Activated CD4-positive, CD25-positive, alpha-beta regulatory T cell treated with anti-CD3 and anti-CD28 coated beads, Interleukin-2, amount 50 U/mL, for 24 hours (primary cell): ENCODE results near the gene ATG7.

ENCODE experiments used
- ATAC-seq, 2 donors: fragments of 150-1000 bp; cut with Tn5 transposase; one replicate each; pipeline ENCODE4 v1.10.0; 2021; ENCODE audit warnings: mild to moderate bottlenecking in 1 of 2, moderate library complexity in 1 of 2

ATG7 gene

DNA sequence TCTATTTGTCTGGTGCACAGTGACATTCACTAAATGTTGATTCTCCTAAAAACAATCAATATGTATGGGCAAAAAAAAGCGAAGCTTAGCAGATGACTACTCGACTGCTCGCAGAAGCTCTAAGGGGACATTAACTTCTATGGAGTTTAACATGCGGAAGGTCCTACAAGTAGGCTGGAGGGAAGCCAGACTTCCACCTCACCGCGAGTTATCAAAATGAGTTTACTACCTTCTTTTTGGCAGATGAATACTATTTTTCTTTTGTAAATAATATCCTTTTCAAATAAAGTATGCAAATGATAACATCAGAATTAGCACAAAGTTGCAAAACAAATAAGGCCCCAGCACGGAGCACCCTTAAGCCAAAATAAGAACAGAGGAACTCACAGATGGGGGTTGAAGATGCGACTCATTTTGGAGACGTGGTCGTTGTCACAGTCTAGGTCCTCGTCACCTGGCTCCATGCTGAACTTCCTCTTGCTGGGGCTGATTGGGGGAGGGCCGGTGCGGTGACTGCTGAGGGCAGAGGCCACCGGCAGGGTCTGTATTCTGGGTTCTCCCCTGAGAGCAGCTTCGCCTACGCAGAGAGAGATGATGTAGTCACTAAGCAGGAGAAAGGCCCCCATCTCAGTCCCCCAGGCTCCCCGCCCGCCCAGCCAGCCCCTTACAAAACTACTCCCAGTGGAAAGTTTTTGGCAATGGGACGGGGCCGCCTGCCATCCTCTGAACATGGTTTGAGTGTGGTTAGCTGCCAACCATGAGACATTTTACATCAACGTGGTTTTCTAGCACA, 329.4 kb downstream of the ATG7 start:
- ATAC-seq, result peak; percentile 32 to 53

DNA sequence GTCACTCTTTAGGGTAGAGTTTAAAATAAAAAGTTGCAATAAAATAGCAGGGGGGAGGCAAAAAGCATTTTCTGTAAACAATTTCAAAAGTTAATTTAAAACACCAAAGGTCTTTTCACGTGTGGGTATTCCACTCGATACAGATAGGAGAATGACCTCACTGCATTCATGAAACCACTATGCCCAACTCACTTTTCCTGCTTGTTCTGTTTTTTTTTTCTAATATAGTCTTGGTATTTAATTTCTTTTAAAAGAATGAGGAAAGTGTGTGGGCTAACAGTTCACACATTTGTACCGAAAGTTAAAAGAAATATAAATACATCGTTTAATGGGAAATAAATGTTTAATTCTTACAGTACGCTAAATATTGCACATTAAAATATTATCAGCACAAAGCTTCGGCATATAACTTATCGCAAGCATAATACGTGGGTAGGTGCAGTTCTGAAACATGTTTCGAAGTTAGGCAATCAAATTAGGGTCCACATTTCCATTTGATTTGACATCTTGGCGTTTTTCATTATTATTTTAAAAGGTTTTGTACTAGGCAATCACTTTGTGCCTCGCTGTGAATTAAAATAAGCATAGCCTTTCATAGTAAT, 330.1 kb downstream of the ATG7 start:
- no peak for ATAC-seq

- no peak for ATAC-seq
These were observed 330.8 kb downstream of the ATG7 start for GRCh38 chr3:11602886-11603527.

DNA sequence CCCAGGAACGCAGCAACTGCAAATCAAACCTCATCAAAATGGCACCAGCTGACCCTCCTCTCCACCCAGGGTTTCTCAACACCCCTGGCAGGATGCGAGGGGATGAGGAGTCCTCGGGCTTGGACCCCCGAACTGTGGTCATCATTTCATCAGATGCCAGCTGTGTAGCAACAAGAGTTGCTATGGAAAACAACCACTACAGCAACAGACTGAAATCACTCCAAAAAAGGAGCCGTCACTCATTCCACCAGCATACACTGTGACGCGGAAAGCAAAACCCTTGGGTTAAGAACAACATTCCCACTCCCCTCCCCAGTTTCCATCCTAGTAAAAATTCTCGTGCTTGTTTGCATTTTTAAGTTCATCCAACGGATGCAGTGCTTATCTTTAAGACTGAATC, 331.4 kb downstream of the ATG7 start:
- ATAC-seq, result no peak

DNA sequence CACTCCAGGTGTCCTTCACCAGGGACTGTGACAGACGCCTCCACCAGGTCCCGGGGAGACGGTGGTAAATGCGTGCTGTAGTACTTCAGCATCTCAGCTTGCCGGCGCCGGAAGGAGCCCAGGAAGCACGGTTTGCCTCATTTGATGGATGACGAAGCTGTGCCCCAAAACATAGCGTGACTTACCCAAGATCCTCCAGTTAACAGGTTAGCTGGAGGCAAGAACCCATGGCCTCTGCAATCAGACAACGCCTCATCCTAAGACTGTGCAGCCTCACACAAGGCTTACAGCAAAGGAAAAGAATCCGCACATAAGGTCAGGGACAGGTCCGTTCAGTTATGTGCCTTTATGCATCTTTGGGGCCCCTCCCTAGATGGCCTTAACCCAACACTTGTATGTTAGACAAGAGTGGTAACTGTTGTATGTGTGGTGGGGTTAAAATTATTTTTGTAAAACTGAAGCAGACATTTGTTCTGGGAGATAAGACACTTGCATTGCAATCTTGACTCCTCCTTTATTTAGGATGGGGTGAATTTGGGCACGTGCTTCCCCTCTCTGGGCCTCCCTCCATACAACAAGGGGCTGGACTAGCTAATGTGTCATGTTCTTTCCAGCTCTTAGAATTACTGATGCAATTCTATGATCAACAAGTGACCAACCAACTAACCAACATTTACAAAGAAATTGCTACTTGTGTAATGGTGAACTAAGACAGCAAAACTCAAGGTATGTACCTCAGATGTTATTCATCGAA, 332.1 kb downstream of the ATG7 start:
- ATAC-seq, result no peak

DNA sequence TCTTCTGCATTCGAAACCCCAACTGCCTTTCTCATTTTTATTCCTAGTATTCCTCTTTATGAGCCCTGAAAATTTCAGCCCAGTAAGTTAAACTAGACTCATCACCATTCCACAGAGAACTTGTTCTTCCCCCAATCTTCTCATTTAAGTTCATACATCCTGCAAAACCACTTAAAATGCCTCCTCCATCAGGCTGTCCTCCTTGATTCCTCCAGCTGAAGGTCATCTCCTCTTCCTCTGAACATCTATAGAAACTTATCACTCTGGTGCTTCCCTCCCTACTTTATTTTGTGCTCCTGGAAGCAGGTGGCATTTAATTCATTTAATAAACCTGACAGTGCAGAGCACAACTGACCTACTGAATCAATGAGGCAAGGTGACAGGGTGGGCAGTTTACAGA, 333.2 kb downstream of the ATG7 start:
- ATAC-seq, result no peak

GRCh38 chr3:11606090-11606784, 334.0 kb downstream of the ATG7 start:
- ATAC-seq, result no peak

DNA sequence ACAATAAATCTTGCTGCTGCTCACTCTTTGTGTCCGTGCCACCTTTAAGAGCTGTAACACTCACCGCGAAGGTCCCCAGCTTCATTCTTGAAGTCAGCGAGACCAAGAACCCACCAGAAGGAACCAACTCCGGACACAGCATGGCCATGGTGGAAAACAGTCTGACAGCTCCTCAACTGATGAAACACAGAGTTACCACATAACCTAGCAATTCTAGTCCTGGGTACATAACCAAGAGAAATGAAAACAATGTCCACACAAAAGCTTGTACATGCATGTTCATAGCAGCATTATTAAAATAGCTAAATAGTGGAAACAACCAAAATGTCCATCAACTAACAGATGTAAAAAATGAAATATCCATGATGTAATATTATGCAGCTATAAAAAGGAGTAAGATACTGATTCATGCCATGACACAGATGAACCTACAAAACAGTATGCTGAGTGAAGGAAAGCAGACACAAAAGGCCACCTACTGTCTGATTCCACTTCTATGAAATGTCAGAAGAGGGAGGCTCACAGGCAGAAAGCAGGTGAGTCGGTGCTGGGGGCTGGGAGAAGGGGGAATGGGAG, 334.8 kb downstream of the ATG7 start:
- ATAC-seq, result no peak
